Skeletal muscle tissue (tissue), 4 donors: ENCODE data around the gene STK16. TPM values are rescaled to one million over a fixed set of nuclear protein-coding genes. Genes with fewer than 3 reads are reported as not detected.
"Not testable (repeated sequence)": the region's sequence is repeated elsewhere in the genome, so short reads cannot be mapped to it uniquely, and the experiment has no call there.

Experiments
- H3K27ac ChIP-seq: one replicate; pipeline ENCODE4 v1.7.0; 2013; ENCODE audit warnings: mild to moderate bottlenecking, low read depth, low read length, inconsistent platforms
- H3K27me3 ChIP-seq, 3 donors: one replicate each; pipeline ENCODE4 v1.7.0; 2013; ENCODE audit warnings: low read length in 3 of 3; ENCODE audit not compliant: control insufficient read depth in 3 of 3, insufficient read depth in 3 of 3
- H3K36me3 ChIP-seq, 3 donors: one replicate each; pipeline ENCODE4 v1.7.0; 2013; ENCODE audit warnings: low read length in 3 of 3; ENCODE audit not compliant: control insufficient read depth in 3 of 3, insufficient read depth in 3 of 3
- H3K4me1 ChIP-seq, 3 donors: one replicate each; pipeline ENCODE4 v1.7.0; 2013; ENCODE audit warnings: low read length in 3 of 3, mild to moderate bottlenecking in 3 of 3; ENCODE audit not compliant: control insufficient read depth in 3 of 3, insufficient read depth in 3 of 3
- H3K4me3 ChIP-seq, 3 donors: one replicate each; pipeline ENCODE4 v1.7.0; 2013; ENCODE audit warnings: low read length in 3 of 3
- H3K9ac ChIP-seq, 3 donors: one replicate each; pipeline ENCODE4 v1.7.0; 2013; ENCODE audit warnings: low read length in 3 of 3, mild to moderate bottlenecking in 3 of 3, moderate library complexity in 2 of 3, low read depth in 1 of 3
- H3K9me3 ChIP-seq, 3 donors: one replicate each; pipeline ENCODE4 v1.7.0; 2013; ENCODE audit warnings: low read length in 3 of 3; ENCODE audit not compliant: control insufficient read depth in 3 of 3
- total RNA-seq: library from RNA; depleted of rRNA; stranded (reverse); fragments of >200 nt; gene quantifications from one replicate; pipeline ENCODE4 v1.2.3, GENCODE V29; 2014
- donor health status: Osteomylitis.

STK16 gene
- total RNA-seq, 1 donor from 2014 or later, result 6.3 TPM

DNA sequence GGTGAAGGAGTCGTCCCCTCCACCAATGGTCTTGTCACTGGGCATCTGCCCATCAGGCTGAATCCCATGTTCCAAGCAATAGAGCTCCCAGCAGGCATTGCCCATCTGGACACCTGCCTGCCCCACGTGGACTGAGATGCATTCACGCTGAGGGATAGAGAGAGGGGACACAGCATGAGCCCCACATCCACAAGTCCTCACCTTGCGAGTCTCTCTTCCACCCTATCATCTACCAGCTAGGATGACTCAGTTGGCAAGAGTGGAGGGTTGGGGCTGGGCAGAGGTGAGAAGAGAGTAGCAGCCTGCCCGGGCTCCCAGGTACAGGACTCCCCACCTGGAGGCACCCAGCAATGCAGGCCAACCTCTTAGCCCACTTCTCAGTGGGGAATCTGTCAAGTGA, 6.8 kb downstream of the STK16 start:
- Histone ChIP-seq H3K27ac (peak overlapping the region; percentile 96), H3K36me3 (peaks cover 40 to 48% (median 46%) of the 10 kb centered on the region in 3 donors), H3K27me3 (peaks cover 0 to 4% (median 4%) of the 10 kb centered on the region in 3 donors), H3K9ac (peak overlapping the region; percentile 79 to 96 (median 84)), H3K9me3 (no peaks in the 10 kb centered on the region), H3K4me3 (peak overlapping the region; percentile 83 to 92 (median 91)), H3K4me1 (peaks cover 65 to 79% (median 66%) of the 10 kb centered on the region in 3 donors)

DNA sequence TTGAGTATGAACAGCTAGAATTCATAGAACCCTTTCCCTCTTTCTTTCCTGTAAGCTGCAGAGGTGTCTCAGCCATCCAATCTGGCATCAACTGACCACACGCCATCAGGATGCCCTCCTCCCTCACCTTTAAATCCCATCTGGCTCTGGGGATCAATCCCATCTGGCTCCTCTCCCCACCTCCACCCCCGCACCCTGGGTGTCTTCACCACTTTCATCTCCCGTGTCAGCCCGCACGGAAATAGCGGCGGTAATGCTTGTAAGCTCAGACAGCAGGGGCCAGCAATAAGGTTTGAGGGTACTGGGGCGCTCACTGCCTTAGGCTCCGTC, 7.3 kb downstream of the STK16 start:
- Histone ChIP-seq H3K4me3 (peak overlapping the region; percentile 83 to 92 (median 91)), H3K9me3 (no peaks in the 10 kb centered on the region), H3K9ac (peak overlapping the region; percentile 79 to 96 (median 84)), H3K27me3 (peaks cover 0 to 4% (median 4%) of the 10 kb centered on the region in 3 donors), H3K27ac (peak overlapping the region; percentile 96), H3K36me3 (peaks cover 39 to 45% (median 44%) of the 10 kb centered on the region in 3 donors), H3K4me1 (peaks cover 60 to 75% (median 61%) of the 10 kb centered on the region in 3 donors)

- H3K9me3 ChIP-seq, result no peaks in the 10 kb centered on the region
- H3K4me3 ChIP-seq, result peak within 1 kb of the TSS; percentile 83 to 92 (median 91)
- peak within 1 kb of the TSS; percentile 96 for H3K27ac ChIP-seq
- peaks cover 34 to 39% (median 39%) of the 10 kb centered on the region in 3 donors for H3K36me3 ChIP-seq
- H3K4me1 ChIP-seq, result peaks cover 54 to 69% (median 55%) of the 10 kb centered on the region in 3 donors
- H3K27me3 ChIP-seq, result peaks cover 0 to 4% (median 4%) of the 10 kb centered on the region in 3 donors
- peak within 1 kb of the TSS; percentile 79 to 96 (median 92) for H3K9ac ChIP-seq
These were observed 7.8 kb downstream of the STK16 start, which contains the start of gene TUBA4B for GRCh38 chr2:219252900-219253752. TUBA4B (plus strand) TSS chr2:219253243; CDS start chr2:219253408, 165 bp downstream.

- Histone ChIP-seq H3K27ac (peak within 1 kb of the TSS; percentile 96), H3K9ac (peak within 1 kb of the TSS; percentile 79 to 96 (median 92)), H3K4me1 (peaks cover 46 to 60% (median 48%) of the 10 kb centered on the region in 3 donors), H3K36me3 (peaks cover 29 to 31% (median 30%) of the 10 kb centered on the region in 3 donors), H3K9me3 (no peaks in the 10 kb centered on the region), H3K4me3 (peak within 1 kb of the TSS; percentile 83 to 92 (median 91)), H3K27me3 (peaks cover 0 to 8% (median 4%) of the 10 kb centered on the region in 3 donors)
These were observed 8.7 kb downstream of the STK16 start, which contains the start of gene TUBA4A for GRCh38 chr2:219253753-219254589. TUBA4A (minus strand) TSS chr2:219253918; CDS start chr2:219253858, 60 bp downstream.

- H3K4me3 ChIP-seq, result peak overlapping the region; percentile 83 to 92 (median 91)
- H3K9ac ChIP-seq, result peak overlapping the region; percentile 79 to 96 (median 79)
- peaks cover 0 to 8% (median 4%) of the 10 kb centered on the region in 3 donors for H3K27me3 ChIP-seq
- H3K4me1 ChIP-seq, result peaks cover 39 to 53% (median 41%) of the 10 kb centered on the region in 3 donors
- H3K9me3 ChIP-seq, result no peaks in the 10 kb centered on the region
- H3K27ac ChIP-seq, result peak overlapping the region; percentile 96
- peaks cover 23 to 25% (median 23%) of the 10 kb centered on the region in 3 donors for H3K36me3 ChIP-seq
These were observed 9.4 kb downstream of the STK16 start for GRCh38 chr2:219254590-219255201.

GRCh38 chr2:219258942-219259341, 13.7 kb downstream of the STK16 start:
- H3K27ac ChIP-seq, H3K36me3 ChIP-seq, H3K9me3 ChIP-seq, H3K4me3 ChIP-seq, H3K9ac ChIP-seq: not testable (repeated sequence)
- H3K4me1 ChIP-seq, result peaks cover 7 to 11% (median 9%) of the 10 kb centered on the region in 3 donors
- H3K27me3 ChIP-seq, result peaks cover 4 to 10% (median 6%) of the 10 kb centered on the region in 3 donors

GRCh38 chr2:219261024-219261855, 16.0 kb downstream of the STK16 start:
- Histone ChIP-seq H3K4me1 (no peaks in the 10 kb centered on the region), H3K27ac (no peak overlapping the region), H3K4me3 (no peak overlapping the region), H3K27me3 (peaks cover 0 to 6% (median 6%) of the 10 kb centered on the region in 3 donors), H3K9ac (no peak overlapping the region), H3K9me3 (no peaks in the 10 kb centered on the region), H3K36me3 (no peaks in the 10 kb centered on the region)

DNA sequence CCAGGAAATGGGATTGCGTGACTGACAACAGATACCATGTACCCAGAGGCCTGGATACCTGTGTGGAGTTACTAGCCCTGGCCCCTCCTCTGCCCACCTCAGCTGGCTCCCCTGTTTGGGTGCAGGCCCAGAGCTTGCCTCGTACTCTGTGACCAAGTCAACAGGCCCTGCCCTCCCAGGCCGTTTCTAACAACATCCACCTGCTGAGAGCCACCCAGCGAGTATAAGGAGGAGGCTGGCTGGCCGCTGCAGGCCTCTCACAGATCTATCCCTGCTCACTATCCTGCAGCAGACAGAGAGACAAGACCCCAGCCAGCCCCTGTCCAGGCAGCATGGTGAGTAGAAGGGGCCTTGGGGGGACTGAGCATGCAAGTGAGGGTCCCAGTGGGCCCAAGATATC, 21.0 kb downstream of the STK16 start:
- peaks cover 0 to 5% (median 2%) of the 10 kb centered on the region in 3 donors for H3K4me1 ChIP-seq
- H3K4me3 ChIP-seq, result no peak overlapping the region
- no peak overlapping the region for H3K9ac ChIP-seq
- H3K9me3 ChIP-seq, result no peaks in the 10 kb centered on the region
- no peak overlapping the region for H3K27ac ChIP-seq
- H3K36me3 ChIP-seq, result no peaks in the 10 kb centered on the region
- H3K27me3 ChIP-seq, result peaks cover 0 to 4% (median 2%) of the 10 kb centered on the region in 3 donors

DNA sequence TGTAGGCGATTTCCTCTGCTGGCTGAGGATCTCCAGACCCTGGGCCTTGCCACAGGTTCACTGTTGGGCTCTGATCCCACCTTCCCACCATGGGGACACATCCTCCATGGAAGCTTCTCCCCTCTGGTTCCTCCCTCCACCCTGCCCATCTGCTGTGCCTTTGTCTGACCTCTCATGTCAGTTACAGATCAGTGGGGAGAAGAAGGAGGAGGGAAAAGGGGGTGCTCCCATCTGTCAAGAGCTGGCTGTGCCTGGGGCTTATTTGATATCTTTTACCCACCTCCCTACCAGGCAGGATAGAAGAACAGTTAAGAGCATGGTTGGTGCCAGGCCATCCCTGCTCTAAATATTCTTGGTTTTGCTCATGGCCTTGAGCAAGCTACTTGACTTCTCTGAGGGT, 21.6 kb downstream of the STK16 start:
- Histone ChIP-seq H3K27ac (no peak overlapping the region), H3K9ac (no peak overlapping the region), H3K27me3 (no peaks in the 10 kb centered on the region), H3K36me3 (no peaks in the 10 kb centered on the region), H3K4me1 (peaks cover 0 to 5% (median 2%) of the 10 kb centered on the region in 3 donors), H3K9me3 (no peaks in the 10 kb centered on the region), H3K4me3 (no peak overlapping the region)
